Osteocyte (in vitro differentiated cells): ENCODE results near the gene BMP7. TPM values are rescaled to one million over a fixed set of nuclear protein-coding genes. Genes with fewer than 3 reads are reported as not detected.

ENCODE experiments used
- DNase-seq: peaks from one replicate; pipeline ENCODE4 v3.0.0; 2021; ENCODE audit warnings: mixed read lengths; ENCODE audit not compliant: unreplicated experiment; ENCODE audit errors: extremely low spot score
- H3K27ac Mint-ChIP-seq: one replicate; pipeline ENCODE4 v1.8.0; 2021; ENCODE audit warnings: mild to moderate bottlenecking, mixed read lengths; ENCODE audit not compliant: unreplicated experiment
- H3K27me3 Mint-ChIP-seq: one replicate; pipeline ENCODE4 v1.8.0; 2021; ENCODE audit warnings: mixed read lengths; ENCODE audit not compliant: unreplicated experiment
- H3K36me3 Mint-ChIP-seq: one replicate; pipeline ENCODE4 v1.8.0; 2021; ENCODE audit warnings: mixed read lengths; ENCODE audit not compliant: unreplicated experiment
- H3K4me1 Mint-ChIP-seq: one replicate; pipeline ENCODE4 v1.8.0; 2021; ENCODE audit warnings: mixed read lengths; ENCODE audit not compliant: unreplicated experiment
- H3K4me3 Mint-ChIP-seq: one replicate; pipeline ENCODE4 v1.8.0; 2021; ENCODE audit warnings: mild to moderate bottlenecking, moderate library complexity, mixed read lengths; ENCODE audit not compliant: unreplicated experiment
- H3K9me3 Mint-ChIP-seq: one replicate; pipeline ENCODE4 v1.8.0; 2021; ENCODE audit warnings: mixed read lengths; ENCODE audit not compliant: unreplicated experiment
- total RNA-seq: library from RNA; stranded (reverse); gene quantifications from 2 replicates; pipeline ENCODE4 v1.2.1, GENCODE V29; 2021
- TF ChIP-seq, protein P1 (sequence below): fragments of 200-600 bp; sonication (generic); IDR thresholded peaks from 2 replicates; pipeline ENCODE4 v1.5.0; 2021; ENCODE audit warnings: antibody characterized with exemption, mild to moderate bottlenecking, moderate library complexity

The BMP7 gene
- total RNA-seq, 1 donor from 2014 or later, result not detected

DNA sequence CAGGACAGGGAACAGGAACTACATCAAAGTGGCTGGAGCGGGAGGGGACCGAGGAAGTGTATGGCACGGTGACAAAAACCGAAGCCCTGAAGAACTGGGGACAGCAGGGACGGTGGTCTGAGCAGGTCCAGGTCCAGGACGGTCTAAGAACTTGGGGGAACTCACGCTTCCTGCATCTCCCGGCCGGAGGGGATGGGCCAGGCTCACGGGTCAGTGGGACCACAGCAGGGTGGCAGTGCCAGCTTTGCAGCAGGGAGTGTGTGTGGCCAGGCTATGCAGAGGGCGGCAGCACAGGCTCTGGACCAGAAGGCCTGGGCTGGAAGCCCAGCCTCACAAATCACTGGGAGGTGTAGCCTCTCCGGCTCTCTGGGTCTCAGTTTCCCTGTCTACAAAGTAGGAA, 123.8 kb downstream of the BMP7 start:
- no peak for DNase-seq
- Mint-ChIP-seq H3K4me3 (no peak overlapping the region), H3K36me3 (no peaks in the 10 kb centered on the region), H3K27ac (no peak overlapping the region), H3K9me3 (no peaks in the 10 kb centered on the region), H3K4me1 (no peaks in the 10 kb centered on the region), H3K27me3 (peaks cover 54% of the 10 kb centered on the region)
- TF ChIP-seq, protein P1, sequence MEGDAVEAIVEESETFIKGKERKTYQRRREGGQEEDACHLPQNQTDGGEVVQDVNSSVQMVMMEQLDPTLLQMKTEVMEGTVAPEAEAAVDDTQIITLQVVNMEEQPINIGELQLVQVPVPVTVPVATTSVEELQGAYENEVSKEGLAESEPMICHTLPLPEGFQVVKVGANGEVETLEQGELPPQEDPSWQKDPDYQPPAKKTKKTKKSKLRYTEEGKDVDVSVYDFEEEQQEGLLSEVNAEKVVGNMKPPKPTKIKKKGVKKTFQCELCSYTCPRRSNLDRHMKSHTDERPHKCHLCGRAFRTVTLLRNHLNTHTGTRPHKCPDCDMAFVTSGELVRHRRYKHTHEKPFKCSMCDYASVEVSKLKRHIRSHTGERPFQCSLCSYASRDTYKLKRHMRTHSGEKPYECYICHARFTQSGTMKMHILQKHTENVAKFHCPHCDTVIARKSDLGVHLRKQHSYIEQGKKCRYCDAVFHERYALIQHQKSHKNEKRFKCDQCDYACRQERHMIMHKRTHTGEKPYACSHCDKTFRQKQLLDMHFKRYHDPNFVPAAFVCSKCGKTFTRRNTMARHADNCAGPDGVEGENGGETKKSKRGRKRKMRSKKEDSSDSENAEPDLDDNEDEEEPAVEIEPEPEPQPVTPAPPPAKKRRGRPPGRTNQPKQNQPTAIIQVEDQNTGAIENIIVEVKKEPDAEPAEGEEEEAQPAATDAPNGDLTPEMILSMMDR, result no peak

DNA sequence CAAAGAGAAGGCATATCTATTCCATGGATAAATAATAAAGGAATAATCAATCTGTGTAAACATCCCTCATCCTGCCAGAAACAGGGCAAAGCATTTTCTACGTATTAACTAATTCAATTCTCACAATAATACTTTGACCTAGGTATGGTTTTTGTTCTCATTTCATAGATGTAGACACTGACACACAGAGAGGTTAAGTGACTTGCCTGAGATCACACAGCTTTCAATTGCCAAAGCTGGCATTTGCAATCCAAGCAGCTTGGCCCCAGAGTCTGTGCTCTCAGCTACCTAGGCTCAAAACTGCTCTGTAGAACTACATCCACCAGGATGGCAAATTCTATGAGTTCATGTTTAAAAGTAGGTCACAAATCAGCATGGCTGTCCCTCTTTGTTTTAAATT, 124.9 kb downstream of the BMP7 start:
- DNase-seq, result no peak
- Mint-ChIP-seq H3K4me1 (no peaks in the 10 kb centered on the region), H3K9me3 (no peaks in the 10 kb centered on the region), H3K27me3 (peaks cover 43% of the 10 kb centered on the region), H3K36me3 (no peaks in the 10 kb centered on the region), H3K4me3 (no peak overlapping the region), H3K27ac (no peak overlapping the region)
- TF ChIP-seq, protein P1, result no peak

DNA sequence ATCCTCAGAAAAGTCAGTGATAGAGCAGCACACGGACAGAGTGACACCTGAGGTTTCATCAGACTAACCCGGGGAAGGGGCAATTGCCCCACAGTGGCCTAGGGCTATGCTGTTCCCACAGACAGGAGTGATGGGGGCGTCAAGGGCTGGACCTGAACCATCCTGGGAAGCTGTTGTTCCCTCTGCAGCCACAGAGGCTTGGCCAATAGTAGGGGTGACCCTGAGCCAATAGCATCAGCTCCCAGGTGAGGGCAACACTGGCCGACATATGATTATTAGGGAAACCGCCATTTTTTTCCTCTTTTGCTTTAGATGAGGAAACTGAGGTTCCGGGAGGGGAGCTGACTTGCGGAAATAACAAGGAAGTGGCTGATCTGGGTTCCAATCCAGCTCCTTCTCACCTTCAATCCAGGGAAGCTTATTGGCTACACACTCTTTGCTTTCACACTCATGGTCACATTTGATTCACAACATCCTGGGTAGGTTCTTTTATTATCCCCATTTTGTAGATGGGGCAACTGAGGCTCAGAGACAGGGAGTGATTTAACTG, 126.0 kb downstream of the BMP7 start:
- Mint-ChIP-seq H3K4me3 (no peak overlapping the region), H3K36me3 (no peaks in the 10 kb centered on the region)
- TF ChIP-seq, protein P1, result no peak

DNA sequence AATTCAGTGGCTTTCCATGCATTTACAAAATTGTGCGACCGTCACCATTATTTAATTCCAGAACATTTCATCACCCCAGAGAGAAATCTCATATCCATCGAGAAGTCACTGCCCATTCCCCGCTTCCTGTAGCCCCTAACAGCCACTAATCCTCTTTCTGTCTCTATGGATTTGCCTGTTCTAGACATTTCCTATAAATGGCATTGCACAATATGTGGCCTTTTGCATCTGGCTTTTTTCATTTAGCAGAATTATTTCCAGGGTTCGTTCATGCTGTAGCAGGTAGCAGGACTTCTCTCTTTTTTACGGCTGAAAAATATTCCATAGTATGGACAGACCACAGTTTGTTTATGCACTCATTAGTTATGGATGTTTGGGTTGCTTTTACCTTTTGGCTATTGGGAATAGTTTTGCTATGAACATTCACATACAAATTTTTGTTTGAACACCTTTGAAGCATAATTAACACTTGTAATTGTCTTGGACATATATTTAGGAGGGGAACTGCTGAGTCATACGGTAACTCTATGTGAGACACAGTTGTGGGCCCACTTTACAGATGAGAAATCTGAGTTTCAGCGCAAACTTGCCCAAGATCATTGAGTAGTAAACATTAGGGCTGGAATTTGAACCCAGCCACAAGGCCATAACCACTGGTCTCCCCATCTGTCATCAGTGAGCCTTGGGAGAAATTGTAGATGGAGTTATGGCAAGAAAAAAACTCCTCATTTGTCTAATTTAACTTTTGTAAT, 126.9 kb downstream of the BMP7 start:
- TF ChIP-seq, protein P1, result no peak
- no peaks in the 10 kb centered on the region for H3K36me3 Mint-ChIP-seq

More for the DNA sequence above, 126.0 kb downstream of the BMP7 start:
- Mint-ChIP-seq H3K27ac (no peak overlapping the region), H3K9me3 (no peaks in the 10 kb centered on the region), H3K4me1 (no peaks in the 10 kb centered on the region), H3K27me3 (peaks cover 36% of the 10 kb centered on the region)
- DNase-seq, result no peak

DNA sequence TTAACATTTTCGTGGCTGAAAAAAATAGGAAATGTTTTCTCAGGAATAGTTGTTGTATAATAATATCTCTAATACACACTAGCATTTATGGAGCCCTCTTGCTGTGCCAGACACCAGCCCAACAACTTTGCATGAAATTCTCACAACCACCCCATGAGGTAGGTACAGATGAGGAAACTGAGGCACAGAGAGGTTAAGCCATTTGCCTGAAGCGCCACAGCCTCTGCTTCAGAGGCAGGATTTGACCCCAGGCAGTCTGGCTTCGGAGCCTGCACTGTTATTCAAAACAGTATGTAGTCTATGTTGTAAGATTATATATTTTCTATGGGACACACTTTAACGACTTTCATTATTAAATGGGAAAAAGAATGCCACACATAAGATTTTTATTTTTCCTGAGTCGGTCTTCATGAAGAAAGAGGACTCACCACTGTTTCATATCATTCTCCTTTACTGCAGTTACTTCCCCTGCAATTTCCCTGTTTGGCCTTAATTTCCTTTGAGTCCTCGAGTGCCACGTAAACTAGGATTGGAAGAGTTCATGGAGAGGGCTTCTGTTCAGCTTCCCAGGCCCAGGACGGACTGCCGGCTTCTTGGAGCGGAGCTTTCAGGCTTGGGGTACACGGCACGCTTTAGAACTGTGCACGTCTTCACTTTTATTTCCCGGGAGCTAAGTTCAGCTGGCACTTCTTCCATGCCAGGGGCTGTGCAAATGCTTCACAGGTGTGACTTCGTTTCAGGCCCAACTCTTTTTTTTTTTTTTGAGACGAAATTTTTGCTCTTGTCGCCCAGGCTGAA, 128.0 kb downstream of the BMP7 start:
- Mint-ChIP-seq H3K4me1 (no peaks in the 10 kb centered on the region), H3K4me3 (no peak overlapping the region), H3K27me3 (peaks cover 37% of the 10 kb centered on the region), H3K27ac (no peak overlapping the region), H3K9me3 (no peaks in the 10 kb centered on the region), H3K36me3 (no peaks in the 10 kb centered on the region)
- DNase-seq, result no peak
- TF ChIP-seq, protein P1, result no peak

More for the DNA sequence above, 126.9 kb downstream of the BMP7 start:
- no peaks in the 10 kb centered on the region for H3K4me1 Mint-ChIP-seq
- no peak overlapping the region for H3K27ac Mint-ChIP-seq
- no peak for DNase-seq
- H3K27me3 Mint-ChIP-seq, result peaks cover 33% of the 10 kb centered on the region
- no peak overlapping the region for H3K4me3 Mint-ChIP-seq
- H3K9me3 Mint-ChIP-seq, result no peaks in the 10 kb centered on the region
